AG04449 (cell line): ENCODE measurements around the gene TSPAN9.

Experiments used
- CTCF ChIA-PET: fragments of 350-600 bp; formaldehyde crosslinking; extraction: SDS; loops from one replicate; lab custom pipeline; 2021; ENCODE audit warnings: antibody characterized with exemption; lab: Yijun Ruan, JAX
- POLR2A ChIA-PET: fragments of 400-600, 350-600 bp; formaldehyde crosslinking; extraction: SDS; loops from one replicate; lab custom pipeline; 2020; ENCODE audit warnings: antibody characterized with exemption, inconsistent platforms; lab: Yijun Ruan, JAX
- DNase-seq: peaks from one replicate; pipeline ENCODE4 v3.0.0-alpha.2; 2010; ENCODE audit warnings: low read depth, low spot score
- H3K4me3 ChIP-seq: 2 replicates; pipeline ENCODE4 v1.5.1; 2011; ENCODE audit warnings: low read depth, mild to moderate bottlenecking, control low read depth, low read length
- TF ChIP-seq, protein P1 (sequence below): IDR thresholded peaks from one replicate; pipeline ENCODE4 v1.5.1; 2011; ENCODE audit warnings: mild to moderate bottlenecking, moderate library complexity, low read length, control low read depth, inconsistent platforms; ENCODE audit not compliant: insufficient read depth; ENCODE audit errors: missing control alignments

Gene TSPAN9

DNA sequence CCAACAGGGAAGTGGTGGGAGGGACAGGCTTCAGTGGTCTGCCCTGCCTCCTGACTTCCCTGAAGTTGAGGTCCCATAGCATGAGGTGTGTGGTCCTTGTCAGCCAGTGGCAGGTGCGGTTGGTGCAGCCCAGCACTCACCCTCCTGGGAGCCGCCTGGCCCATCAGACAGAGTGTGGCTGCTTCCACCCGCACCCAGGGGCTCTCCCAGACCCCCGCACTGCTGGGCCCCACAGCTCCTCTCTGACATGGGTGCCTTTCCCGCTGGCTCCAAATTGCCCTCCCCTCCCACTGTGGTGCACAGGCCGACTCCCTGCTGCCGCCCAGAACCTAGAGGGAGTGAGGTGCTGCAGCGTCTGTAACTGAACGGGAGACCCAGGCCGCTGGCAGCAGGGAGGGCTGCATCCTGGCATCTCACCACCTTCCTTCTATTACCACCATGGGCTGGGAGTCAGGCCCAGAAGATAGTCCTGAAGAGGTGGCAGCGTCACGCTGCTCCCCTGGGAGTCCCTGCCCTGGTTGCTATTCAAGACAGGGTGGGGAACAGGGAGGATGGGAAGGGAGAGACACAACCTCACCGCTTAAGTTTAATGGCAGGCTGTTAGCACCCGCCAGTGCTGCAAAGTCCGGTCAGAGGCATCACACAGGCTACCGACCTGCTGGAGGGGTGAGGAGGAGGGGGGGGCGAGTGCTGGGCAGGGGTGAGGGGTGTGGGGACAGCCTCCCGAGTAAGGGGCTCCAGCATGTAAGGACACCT is 233.3 kb downstream of the TSPAN9 start:
- DNase-seq, result no peak
- CTCF ChIA-PET, result interaction anchor here (1.2 to 11.8 kb wide), 3 partner anchors 9 to 246 kb away, joined by 4 to 174 read pairs (median 9); no protein-coding TSS in a partner anchor

DNA sequence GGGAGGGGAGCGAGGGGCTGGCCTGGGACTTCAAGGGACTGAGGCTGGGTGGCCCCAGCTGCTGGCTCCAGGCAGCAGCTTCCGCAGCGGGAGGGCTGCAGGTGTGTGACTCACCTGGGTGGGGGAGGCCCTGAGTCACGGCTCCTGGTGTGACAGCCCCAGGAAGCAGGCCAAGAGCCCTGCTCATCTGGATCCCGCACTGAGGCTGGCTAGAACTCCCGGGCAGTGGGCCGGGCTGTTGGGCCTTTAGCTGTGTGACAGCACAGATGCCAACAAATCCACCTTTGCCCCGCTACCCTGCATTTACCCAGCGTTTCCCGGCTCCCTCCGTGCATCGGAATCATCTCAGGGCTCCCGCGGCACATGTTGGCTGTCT is 233.8 kb downstream of the TSPAN9 start:
- CTCF ChIA-PET, result interaction anchor here (1.2 to 11.8 kb wide), 4 partner anchors 9 to 492 kb away, joined by 4 to 174 read pairs (median 6); no protein-coding TSS in a partner anchor
- POLR2A ChIA-PET, result no interaction called here
- DNase-seq, result no peak
- TF ChIP-seq, protein P1, sequence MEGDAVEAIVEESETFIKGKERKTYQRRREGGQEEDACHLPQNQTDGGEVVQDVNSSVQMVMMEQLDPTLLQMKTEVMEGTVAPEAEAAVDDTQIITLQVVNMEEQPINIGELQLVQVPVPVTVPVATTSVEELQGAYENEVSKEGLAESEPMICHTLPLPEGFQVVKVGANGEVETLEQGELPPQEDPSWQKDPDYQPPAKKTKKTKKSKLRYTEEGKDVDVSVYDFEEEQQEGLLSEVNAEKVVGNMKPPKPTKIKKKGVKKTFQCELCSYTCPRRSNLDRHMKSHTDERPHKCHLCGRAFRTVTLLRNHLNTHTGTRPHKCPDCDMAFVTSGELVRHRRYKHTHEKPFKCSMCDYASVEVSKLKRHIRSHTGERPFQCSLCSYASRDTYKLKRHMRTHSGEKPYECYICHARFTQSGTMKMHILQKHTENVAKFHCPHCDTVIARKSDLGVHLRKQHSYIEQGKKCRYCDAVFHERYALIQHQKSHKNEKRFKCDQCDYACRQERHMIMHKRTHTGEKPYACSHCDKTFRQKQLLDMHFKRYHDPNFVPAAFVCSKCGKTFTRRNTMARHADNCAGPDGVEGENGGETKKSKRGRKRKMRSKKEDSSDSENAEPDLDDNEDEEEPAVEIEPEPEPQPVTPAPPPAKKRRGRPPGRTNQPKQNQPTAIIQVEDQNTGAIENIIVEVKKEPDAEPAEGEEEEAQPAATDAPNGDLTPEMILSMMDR, result no peak
- H3K4me3 ChIP-seq, result no peak overlapping the region

More for the DNA sequence above, 233.3 kb downstream of the TSPAN9 start:
- TF ChIP-seq, protein P1, result no peak
- POLR2A ChIA-PET, result no interaction called here
- no peak overlapping the region for H3K4me3 ChIP-seq

DNA sequence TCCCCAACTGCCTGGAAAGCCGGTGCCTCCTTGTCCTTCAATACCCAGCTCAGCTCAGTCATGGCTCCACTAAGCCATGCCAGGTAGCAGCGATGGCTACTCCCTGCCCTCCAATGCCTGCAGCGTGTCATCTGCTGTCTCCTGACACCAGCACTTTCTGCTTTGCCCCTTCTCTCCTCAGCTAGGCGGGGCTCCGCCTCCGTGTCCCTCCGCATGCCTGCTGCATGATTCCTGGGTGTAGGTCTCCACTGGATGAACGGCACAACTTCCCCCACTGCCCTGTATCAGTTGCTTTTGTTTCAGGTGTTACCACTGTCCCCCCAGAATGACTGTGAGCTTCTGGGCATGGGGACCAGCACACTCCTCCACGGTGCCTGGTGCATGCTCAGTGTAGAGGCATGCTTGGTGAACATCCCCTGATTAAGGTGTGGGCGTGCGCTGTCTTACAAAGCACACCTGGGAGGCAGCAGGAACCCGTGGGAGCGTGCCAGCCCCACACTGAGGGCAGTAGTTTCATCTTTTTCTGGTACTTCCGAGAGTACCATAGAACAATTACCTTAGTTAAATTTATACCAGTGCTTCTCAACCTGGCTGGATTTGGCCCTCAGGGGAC is 234.4 kb downstream of the TSPAN9 start:
- TF ChIP-seq, protein P1, result no peak
- no peak overlapping the region for H3K4me3 ChIP-seq
- ChIA-PET POLR2A (no interaction called here), CTCF (interaction anchor here (0.9 to 11.8 kb wide), 5 partner anchors 10 to 492 kb away, joined by 3 to 174 read pairs (median 4); no protein-coding TSS in a partner anchor)
- no peak for DNase-seq

DNA sequence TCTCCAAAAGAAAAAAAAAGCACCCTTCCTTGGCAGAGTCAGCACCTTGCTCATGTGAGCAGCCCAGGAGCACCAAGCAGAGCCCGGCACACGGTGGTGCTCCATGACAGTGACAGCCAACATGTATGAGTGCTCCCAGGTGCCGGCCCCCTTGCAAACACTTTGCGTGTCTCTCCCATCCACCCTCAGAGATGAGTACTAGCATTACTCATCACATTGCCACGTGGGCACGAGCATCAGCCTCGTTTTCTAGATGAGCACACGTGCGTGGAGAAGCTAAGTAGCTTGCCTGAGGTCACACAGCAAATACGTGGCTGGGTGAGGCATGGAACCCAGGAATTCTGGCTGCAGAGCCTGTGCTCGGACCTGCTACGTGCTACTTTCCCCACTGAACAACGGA is 235.9 kb downstream of the TSPAN9 start:
- ChIA-PET CTCF (interaction anchor here (0.7 to 11.8 kb wide), 6 partner anchors 11 to 492 kb away, joined by 3 to 174 read pairs (median 5); no protein-coding TSS in a partner anchor), POLR2A (no interaction called here)
- DNase-seq, result peak; percentile 47
- no peak overlapping the region for H3K4me3 ChIP-seq
- TF ChIP-seq, protein P1, result no peak

DNA sequence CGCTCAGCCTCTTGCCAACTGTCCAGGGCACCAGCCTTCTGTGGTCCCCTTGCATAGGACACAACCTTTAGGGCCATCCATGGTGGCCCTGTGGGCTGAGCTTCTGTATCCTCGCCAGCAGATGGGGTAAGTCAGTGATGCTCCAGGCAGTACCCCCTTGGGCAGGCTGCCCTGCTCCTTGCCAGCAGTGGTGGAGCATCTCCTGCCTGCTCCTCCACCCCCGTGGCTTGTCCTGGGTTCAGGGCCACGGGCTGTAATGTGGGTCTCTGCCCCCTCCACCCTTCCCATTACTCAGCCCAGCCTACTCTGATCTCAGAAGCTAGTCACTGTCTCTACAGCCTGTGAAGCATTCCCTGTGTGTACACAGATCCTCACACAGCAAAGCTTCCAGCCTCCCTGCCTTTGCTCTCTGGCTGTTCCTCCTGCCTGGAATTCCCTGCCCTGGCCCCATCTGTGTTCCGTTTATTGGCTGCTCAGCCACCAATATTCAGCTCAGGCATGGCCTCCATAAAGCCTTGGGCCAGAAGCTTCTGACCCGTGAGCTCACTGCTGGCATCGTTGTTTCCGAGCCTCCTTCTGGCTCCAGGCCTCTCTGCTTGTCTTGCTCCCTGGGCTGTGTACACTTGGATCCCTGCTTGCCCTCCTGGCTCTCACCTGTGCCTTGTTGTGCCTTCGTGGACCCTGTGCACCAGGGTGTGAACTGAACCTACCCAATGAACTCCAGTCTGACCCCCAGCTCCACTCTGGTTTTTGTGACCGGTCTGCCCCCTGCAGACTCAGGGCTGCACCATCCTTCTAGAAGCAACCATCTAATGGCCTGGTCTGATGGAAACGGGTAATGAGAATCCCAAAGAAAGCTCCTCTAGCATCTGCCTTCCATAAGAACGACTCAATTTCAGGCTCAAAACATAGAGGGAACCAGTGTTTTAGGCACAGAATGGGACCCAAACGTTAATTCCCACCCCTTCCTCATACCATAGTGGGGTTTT is 236.8 kb downstream of the TSPAN9 start:
- ChIA-PET CTCF (interaction anchor here (0.6 to 11.8 kb wide), 21 partner anchors 10 to 492 kb away, joined by 3 to 174 read pairs (median 4); no protein-coding TSS in a partner anchor), POLR2A (interaction anchor here (1.2 kb wide), 1 partner anchor 14 kb away, joined by 5 read pairs; no protein-coding TSS in a partner anchor)
- TF ChIP-seq, protein P1, result peak; percentile 47
- H3K4me3 ChIP-seq, result no peak overlapping the region
- no peak for DNase-seq
